NT2/D1 (cell line): Measurements from ENCODE around the gene FAF1.

Source experiments
- DNase-seq: peaks from one replicate; pipeline ENCODE4 v3.0.0-alpha.2; 2011; ENCODE audit warnings: low read depth, low spot score
- H3K27me3 ChIP-seq: 2 replicates; pipeline ENCODE4 v1.6.0; 2011; ENCODE audit warnings: mild to moderate bottlenecking; ENCODE audit not compliant: insufficient read length, insufficient read depth
- H3K36me3 ChIP-seq: 2 replicates; pipeline ENCODE4 v1.6.1; 2011; ENCODE audit warnings: mild to moderate bottlenecking, low read length, mixed read lengths; ENCODE audit not compliant: insufficient read depth, insufficient read length
- H3K4me1 ChIP-seq: 2 replicates; pipeline ENCODE4 v1.5.1; 2011; ENCODE audit not compliant: insufficient read depth, insufficient read length
- H3K4me3 ChIP-seq: 2 replicates; pipeline ENCODE4 v1.5.1; 2011; ENCODE audit warnings: low read depth; ENCODE audit not compliant: insufficient read length
- H3K9ac ChIP-seq: 2 replicates; pipeline ENCODE4 v1.6.0; 2011; ENCODE audit warnings: low read depth; ENCODE audit not compliant: insufficient read length
- H3K9me3 ChIP-seq: 2 replicates; pipeline ENCODE4 v1.5.1; 2011; ENCODE audit warnings: mild to moderate bottlenecking, low read length; ENCODE audit not compliant: insufficient read depth
- SUZ12 ChIP-seq: IDR thresholded peaks from 2 replicates; pipeline ENCODE4 v1.6.1; 2011; ENCODE audit not compliant: insufficient read length, insufficient read depth; ENCODE audit errors: extremely low read depth
- YY1 ChIP-seq: IDR thresholded peaks from 2 replicates; pipeline ENCODE4 v1.6.1; 2011; ENCODE audit not compliant: insufficient read length, insufficient read depth
- ZNF274 ChIP-seq: IDR thresholded peaks from 2 replicates; pipeline ENCODE4 v1.6.1; 2011; ENCODE audit warnings: mild to moderate bottlenecking, low read depth, low read length

Gene FAF1

DNA sequence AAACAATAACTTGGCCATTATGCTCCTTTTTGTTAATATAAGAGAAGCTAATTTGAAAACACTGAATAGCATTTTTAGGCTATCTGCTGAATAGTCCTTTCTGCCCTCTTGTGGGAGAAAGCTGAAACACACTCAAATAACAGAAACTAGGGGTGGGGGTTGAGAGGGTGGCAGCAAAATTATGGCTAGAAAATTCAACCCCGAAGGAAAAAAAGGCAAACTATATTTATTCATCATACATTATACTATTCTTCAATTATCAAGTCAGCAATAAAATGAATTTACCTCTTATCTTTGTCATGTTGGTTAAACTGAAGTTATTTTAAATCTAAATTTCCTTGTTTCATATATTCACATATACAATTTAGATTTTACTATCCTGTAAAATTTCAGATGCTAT lies 255.9 kb downstream of the FAF1 start:
- H3K27me3 ChIP-seq, result peaks cover 49% of the 10 kb centered on the region
- H3K4me3 ChIP-seq, result no peak overlapping the region
- no peak for DNase-seq
- H3K36me3 ChIP-seq, result no peaks in the 10 kb centered on the region
- no peak overlapping the region for H3K9ac ChIP-seq
- no peaks in the 10 kb centered on the region for H3K4me1 ChIP-seq
- TF ChIP-seq SUZ12 (no peak), YY1 (no peak), ZNF274 (no peak)
- no peaks in the 10 kb centered on the region for H3K9me3 ChIP-seq

DNA sequence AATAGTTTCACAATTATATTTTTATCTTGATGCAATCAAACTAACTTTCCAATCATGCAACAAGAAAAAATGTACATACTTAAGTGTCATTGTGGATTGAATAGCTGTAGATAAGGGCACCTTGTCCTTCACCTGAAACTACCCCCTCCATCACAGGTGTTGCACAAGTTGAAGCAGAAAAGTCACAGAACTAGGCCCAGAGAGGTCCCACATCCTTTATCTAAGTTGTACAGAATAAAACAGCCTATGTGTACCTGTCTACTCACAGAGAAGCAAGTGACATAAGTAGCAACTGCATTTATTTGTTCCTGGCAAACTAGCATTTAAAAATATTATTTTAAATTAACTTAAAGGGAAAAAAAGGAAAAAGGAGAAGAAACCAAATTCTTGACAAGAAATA lies 256.8 kb downstream of the FAF1 start:
- H3K36me3 ChIP-seq, result no peaks in the 10 kb centered on the region
- no peak for DNase-seq
- no peaks in the 10 kb centered on the region for H3K9me3 ChIP-seq
- no peaks in the 10 kb centered on the region for H3K4me1 ChIP-seq
- no peak overlapping the region for H3K9ac ChIP-seq
- H3K27me3 ChIP-seq, result peaks cover 56% of the 10 kb centered on the region
- TF ChIP-seq YY1 (no peak), ZNF274 (no peak), SUZ12 (no peak)
- no peak overlapping the region for H3K4me3 ChIP-seq

DNA sequence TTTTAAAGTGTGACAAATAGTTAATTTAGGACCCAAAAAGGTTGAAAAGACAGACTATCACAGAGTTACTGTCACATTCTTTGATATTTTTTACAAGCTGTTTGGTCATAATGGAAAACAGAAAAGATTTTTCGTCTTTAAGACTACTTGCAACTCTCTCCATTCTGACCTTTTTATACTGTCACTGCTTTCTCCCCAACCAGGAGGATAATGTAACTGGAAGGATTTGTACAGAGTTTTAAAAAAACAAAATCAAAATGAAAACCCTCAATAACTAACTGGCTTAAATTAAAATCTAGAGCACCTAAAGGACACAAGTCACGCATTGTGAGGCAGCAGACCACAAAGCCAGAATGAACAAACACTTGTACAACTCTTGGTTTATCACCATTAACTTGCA lies 257.7 kb downstream of the FAF1 start:
- no peaks in the 10 kb centered on the region for H3K9me3 ChIP-seq
- H3K36me3 ChIP-seq, result no peaks in the 10 kb centered on the region
- H3K4me3 ChIP-seq, result no peak overlapping the region
- DNase-seq, result no peak
- no peaks in the 10 kb centered on the region for H3K4me1 ChIP-seq
- no peak for TF ChIP-seq ZNF274
- TF ChIP-seq YY1, result no peak
- TF ChIP-seq SUZ12, result no peak
- H3K9ac ChIP-seq, result no peak overlapping the region
- peaks cover 64% of the 10 kb centered on the region for H3K27me3 ChIP-seq

DNA sequence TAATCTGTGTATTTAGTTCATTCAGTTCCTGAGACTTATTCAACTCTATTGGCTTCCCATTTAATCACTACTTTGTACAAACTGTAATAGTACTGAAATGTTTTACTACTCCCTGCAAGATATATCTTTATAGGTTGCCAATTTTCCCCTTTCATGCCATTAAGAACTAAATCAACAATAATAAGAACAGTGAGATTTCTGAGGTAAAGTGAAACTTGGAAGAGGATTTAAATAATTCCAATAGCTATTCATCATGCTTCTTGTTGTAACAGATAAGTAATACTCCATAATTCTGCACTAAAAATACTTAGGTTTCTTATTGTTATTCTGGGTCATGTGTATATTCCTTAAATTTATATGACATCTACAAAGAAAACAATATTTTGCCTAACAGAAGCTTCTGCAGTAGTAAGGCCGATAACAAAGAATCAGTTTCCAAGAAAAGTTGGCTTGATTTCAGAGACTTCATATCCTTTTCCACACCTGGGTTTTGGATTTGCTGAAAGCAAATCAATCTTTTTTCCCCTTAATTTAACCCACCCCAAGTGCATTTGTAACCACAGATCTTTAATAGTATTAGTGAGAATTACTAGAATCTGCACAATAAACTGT lies 258.3 kb downstream of the FAF1 start:
- TF ChIP-seq SUZ12 (no peak), YY1 (no peak)
- Histone ChIP-seq H3K9me3 (no peaks in the 10 kb centered on the region), H3K4me1 (no peaks in the 10 kb centered on the region), H3K9ac (no peak overlapping the region), H3K27me3 (peaks cover 70% of the 10 kb centered on the region), H3K4me3 (no peak overlapping the region), H3K36me3 (no peaks in the 10 kb centered on the region)
- no peak for DNase-seq

DNA sequence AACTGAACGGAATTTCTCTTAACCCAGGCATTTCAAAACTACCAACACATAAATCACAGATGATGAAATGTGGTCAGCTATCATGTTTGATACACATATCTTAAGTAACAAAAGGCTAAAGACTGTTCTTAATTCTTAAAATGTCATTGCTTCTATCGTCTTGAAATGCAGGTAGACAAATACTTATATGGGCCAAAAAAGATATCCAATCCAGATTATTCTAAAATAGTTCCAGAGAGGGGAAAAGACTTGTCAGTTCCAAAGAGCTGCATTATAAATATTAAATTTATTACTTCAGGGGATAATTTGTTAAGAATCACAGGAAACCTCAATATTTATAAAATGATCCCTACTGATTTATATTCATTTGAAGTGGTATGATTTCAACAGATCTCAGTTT lies 259.4 kb downstream of the FAF1 start:
- DNase-seq, result no peak
- no peak overlapping the region for H3K4me3 ChIP-seq
- H3K36me3 ChIP-seq, result no peaks in the 10 kb centered on the region
- TF ChIP-seq YY1, result no peak
- TF ChIP-seq ZNF274, result no peak
- no peak for TF ChIP-seq SUZ12
- peaks cover 82% of the 10 kb centered on the region for H3K27me3 ChIP-seq
- no peak overlapping the region for H3K9ac ChIP-seq
- no peaks in the 10 kb centered on the region for H3K4me1 ChIP-seq
- no peaks in the 10 kb centered on the region for H3K9me3 ChIP-seq

DNA sequence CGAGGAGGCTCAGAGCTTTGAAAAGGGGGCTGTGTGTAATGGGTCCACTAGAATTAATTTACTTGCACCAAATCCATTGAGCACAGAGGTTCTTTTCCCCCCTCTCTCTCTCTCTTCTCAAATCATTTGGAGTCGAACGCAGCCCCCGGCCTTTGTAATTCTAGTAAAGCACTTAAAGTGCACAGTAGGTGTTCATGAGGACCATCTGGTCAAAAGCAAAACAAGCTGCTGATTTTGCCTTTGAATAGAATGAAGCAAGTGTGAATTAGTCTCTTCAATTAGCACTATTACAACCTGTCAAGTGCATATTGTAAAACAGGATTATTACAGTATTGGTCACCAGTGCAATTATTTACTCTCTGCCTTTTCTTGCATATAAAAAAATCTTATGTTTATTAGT lies 259.9 kb downstream of the FAF1 start:
- H3K4me1 ChIP-seq, result no peaks in the 10 kb centered on the region
- no peak overlapping the region for H3K9ac ChIP-seq
- no peaks in the 10 kb centered on the region for H3K36me3 ChIP-seq
- DNase-seq, result peak; percentile 95
- H3K9me3 ChIP-seq, result no peaks in the 10 kb centered on the region
- H3K27me3 ChIP-seq, result peaks cover 86% of the 10 kb centered on the region
- H3K4me3 ChIP-seq, result no peak overlapping the region
- no peak for TF ChIP-seq SUZ12
- TF ChIP-seq ZNF274, result no peak
- no peak for TF ChIP-seq YY1

DNA sequence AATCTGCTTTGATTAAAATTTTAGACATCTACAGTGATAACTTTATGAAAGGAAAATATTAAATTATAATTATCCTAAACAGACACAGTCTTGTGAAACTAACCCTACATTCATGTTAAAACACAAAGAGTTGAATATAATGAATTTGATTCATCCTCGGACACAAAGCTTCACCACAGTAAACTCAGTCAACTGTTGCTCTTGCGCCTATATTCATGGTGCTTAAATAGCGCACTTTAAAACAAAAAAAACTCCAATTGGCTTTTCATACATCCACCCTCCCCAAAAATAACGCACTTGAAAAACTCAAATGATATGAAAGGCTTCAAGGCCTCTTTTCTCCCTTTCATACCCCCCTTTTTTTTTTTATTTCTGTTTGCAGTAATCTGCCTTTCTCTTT lies 260.3 kb downstream of the FAF1 start:
- H3K9ac ChIP-seq, result no peak overlapping the region
- H3K27me3 ChIP-seq, result peaks cover 87% of the 10 kb centered on the region
- H3K9me3 ChIP-seq, result no peaks in the 10 kb centered on the region
- no peaks in the 10 kb centered on the region for H3K36me3 ChIP-seq
- TF ChIP-seq ZNF274, result no peak
- TF ChIP-seq SUZ12, result no peak
- TF ChIP-seq YY1, result no peak
- DNase-seq, result no peak
- H3K4me1 ChIP-seq, result no peaks in the 10 kb centered on the region
- no peak overlapping the region for H3K4me3 ChIP-seq
